Inflammatory macrophage treated with lipopolysaccharide for 4 hours (primary cell): Measurements from ENCODE around the gene BMX.
A peak's percentile ranks its signal among the peaks of the same experiment; 100 is the strongest.

Experiments used
- DNase-seq: peaks from one replicate; pipeline ENCODE4 v3.0.0-alpha.2; 2020

The BMX gene

DNA sequence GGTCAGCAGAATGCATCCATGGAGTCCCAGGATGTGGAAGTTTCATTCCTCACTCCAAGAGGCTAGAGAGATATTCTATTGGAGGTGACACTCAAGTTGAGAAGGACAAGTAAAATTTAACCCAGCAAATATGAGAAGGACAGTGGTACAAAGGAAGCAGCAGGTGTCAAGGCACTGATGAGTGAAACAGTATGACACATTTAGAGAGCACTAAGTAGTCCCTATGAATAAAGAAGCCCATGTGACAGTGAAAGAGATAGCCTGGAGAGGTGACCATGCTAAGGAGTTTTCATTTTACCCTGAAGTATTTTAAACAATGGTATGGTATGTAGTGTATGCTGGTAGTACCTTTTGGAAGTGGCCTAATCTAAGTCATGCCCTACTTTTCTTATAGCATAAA, 9.2 kb downstream of the BMX start:
- DNase-seq: no peak

DNA sequence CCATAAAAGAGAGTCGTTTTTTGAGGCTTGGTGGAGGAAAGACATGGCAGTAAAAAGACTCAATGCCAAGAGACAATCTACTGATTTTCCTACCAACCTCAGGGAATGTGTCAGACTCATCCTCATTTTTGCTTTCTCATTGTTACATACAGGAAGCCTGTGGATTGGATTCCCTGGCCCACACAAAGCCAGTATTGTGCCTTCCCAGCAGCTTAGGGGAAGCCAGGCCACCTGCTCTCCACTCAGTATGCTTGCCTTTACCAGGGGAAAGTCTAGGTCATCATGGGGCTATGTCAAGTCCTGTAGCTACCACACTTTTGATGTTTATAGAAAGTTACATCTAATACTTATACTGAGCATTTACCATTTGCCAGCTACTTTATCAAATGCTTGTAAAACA, 11.0 kb downstream of the BMX start:
- no peak for DNase-seq

DNA sequence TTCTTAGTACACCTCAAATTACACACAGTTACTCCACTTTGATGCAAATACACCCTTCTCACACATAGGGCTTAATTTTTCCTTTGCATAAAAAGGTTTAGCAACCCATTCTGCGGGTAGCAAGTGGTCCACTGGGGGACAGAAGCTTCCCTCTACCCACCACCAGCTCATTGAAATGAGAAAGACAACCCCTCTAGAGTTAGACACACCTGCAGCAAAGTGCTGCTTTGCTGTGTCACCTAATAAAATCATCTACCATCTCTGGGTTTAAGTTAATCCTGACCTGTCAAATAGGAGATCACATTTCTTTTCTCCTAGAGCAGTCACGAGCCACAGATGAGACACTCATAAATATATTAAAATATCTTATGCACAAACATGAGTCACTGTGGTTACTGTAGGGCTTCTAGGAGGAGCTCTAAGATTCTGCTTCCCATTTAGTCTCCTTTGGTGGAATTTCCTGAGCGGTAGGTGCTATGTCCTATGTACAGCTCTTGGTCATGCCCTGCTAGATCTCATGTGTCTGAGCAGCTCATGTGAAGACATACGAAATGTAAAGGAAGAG, 11.9 kb downstream of the BMX start:
- peak; percentile 13 for DNase-seq

DNA sequence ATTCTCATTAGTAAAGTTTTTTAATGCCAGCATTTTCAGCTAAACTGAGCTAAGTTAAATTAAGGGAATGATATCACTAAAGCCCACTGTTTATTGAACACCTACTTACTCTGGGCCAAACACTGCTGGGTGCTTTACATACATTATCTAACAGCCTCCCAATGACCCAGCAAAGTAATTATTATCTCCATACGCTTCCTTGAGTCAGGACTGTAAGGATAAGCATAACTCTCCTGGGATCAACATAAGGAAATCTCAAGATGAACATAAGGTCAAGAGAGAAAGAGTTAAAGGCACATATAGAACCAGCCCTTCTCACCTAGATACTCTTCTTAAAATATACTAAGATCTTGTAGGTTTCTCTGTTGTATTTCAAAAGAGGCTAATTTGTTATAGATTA, 13.7 kb downstream of the BMX start:
- no peak for DNase-seq

DNA sequence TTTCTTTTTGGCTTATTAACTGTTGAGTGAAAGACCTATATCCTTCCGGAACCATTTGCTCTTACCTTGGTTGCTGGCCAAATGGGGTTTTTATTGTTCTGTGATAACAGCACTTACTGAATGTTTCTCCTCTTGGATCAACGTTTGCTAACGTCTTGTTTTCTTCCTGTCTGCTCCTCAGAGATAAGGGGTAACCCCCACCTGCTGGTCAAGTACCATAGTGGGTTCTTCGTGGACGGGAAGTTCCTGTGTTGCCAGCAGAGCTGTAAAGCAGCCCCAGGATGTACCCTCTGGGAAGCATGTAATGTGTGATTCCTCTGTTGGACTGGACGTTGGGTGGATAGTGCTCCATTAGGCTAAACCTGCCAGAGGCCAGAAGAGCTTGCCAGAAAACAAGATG, 15.3 kb downstream of the BMX start:
- DNase-seq: no peak

DNA sequence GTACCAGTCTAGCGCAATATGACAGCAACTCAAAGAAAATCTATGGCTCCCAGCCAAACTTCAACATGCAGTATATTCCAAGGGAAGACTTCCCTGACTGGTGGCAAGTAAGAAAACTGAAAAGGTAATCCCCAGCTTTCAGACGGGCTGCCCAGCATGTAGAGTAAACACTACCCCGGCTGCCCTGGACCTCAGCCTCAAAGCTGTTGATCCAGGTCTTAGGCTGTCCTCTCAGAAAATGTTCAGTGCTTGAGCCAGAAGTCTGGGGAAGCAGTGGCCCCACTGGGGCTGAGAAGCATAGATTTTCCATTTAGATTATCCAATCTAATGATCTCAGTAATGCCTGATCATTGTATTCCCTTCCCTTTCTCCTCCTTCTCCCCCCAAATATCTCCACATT, 21.9 kb downstream of the BMX start:
- DNase-seq: no peak

DNA sequence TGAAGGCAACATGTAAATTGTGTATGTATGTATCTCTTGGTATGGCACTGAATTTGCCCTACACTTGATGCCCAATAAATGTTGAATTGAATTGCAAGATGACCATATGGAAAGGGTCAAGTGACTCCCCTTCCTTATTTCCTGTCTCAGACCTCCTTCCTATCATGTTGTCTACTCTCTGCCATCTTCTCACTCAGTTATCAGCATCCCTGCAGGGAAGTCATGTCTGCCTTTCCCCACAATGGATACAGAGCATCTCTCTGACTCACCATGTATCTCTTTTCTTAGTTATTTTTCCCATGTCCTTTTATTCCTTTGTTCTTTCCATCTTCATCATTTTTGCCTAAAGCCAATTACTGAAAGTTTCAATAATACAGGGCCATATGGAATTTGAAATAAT, 22.5 kb downstream of the BMX start:
- DNase-seq: no peak

DNA sequence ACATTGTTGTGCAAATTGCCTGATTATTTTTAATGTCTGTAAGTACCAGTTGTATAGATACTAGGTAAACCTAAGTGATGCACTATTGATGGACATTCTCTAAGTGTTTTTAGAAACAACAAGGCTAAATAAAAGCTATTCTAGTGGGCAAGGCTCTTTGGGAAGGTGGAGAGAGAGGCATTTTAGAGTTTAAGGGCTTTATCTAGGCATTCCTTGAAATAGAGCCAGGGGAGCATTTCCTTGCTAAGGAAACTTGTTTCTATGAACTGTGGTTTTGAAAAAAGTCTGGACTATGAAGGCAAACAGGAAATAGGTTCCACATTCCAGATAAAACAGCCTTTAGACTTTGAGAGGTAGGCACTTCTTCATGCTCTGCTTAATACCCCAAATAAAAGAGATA, 23.8 kb downstream of the BMX start:
- DNase-seq: no peak

DNA sequence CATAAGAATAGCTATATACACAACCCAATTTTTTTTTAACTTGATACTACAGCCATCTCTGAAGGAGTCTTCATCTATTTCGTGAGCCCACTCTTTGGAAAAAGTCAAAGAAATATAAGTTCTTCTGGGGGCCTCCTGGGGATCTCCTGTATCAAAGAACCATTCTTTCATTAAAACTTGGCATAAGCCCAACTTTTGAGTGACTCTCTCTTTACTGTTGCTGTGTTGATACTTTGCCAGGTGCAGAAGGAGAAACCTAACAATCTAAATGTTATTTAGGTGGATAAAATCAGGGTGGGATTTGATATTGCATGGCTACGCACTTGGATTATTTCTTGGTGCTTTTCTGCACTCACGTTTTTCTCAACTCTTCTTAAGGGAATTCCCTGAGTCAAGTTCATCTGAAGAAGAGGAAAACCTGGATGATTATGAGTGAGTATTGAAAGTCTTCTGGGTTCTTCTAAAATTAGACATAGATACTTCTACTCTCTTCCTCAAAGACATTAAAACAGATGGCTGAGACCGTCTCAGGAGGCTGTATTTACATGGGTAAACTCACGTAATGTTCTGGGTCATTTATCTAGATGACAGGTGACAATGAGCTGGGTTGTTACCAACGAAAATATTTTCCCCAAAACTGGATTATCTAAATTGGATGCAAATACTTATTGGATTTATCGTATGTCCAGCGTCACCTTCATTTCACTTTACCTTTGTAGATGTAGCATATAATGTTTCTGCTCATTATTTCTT, 25.2 kb downstream of the BMX start:
- DNase-seq: no peak

DNA sequence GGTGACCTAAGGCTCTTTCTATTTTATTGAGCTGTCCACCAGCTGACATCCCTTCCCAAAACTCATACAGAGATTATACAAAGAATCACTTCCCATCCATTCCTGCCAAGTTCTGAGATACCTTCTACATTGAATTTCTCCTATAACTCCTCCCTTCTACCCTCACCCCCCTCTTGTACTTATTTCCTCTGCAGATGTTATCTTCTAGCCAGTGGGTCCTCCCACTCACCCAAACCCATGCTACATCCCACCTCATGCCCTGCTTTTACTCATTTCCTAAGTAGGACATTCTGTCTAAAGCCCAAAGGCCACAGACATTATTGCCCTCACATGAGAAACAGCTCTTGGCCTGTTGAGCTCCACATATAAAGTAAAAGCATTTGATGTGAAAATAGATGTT, 28.6 kb downstream of the BMX start:
- no peak for DNase-seq

DNA sequence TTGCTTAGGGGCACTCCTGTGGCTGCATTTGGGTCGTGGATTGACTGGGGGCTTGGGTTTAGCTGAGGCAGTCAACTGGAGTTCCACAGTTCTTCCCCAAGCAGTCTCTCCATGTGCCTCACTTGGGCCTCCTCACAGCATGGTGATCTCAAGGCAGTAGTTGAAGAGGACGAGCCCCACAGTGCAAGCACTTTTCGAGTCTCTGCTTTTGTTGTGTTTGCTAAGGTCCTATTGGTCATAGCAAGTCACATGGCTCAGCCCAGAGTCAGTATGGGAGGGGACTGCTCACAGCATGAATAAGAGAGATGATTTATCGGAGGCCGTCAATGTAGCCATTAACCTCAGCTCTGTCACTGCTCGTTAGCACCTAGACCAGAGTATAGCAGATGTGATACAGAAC, 29.7 kb downstream of the BMX start:
- DNase-seq: no peak

DNA sequence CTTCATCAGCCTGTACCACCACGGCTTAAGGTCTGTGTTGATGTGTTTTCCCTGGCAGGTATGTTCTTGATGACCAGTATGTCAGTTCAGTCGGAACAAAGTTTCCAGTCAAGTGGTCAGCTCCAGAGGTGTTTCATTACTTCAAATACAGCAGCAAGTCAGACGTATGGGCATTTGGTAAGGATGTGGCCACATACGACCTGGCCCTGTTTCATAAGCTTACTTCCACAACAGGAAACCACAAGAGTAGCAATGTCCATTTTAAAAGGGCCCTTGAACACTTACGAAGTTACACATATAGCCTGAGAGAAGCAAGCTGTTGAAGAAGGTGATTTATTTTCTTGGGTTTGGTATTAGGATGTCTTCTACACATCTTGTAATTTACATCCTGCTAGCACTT, 46.1 kb downstream of the BMX start:
- DNase-seq: no peak

DNA sequence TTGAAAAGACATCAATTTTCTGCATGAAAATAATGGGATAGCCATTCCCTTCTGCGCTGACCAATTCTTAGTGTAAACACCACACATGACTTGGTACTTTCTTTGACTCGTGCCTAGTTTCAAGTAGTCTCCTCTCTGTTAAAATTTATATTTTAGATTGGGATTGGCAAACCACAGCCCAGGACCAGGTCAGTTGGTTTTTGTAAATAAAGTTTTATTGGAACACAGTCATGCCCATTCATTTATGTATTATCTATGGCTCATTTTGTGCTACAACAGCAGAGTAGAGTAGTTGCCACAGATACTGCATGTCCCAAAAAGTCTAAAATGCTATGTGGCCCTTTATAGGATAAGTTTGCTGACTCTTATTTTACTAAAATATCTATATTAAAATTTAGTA, 46.7 kb downstream of the BMX start:
- no peak for DNase-seq

DNA sequence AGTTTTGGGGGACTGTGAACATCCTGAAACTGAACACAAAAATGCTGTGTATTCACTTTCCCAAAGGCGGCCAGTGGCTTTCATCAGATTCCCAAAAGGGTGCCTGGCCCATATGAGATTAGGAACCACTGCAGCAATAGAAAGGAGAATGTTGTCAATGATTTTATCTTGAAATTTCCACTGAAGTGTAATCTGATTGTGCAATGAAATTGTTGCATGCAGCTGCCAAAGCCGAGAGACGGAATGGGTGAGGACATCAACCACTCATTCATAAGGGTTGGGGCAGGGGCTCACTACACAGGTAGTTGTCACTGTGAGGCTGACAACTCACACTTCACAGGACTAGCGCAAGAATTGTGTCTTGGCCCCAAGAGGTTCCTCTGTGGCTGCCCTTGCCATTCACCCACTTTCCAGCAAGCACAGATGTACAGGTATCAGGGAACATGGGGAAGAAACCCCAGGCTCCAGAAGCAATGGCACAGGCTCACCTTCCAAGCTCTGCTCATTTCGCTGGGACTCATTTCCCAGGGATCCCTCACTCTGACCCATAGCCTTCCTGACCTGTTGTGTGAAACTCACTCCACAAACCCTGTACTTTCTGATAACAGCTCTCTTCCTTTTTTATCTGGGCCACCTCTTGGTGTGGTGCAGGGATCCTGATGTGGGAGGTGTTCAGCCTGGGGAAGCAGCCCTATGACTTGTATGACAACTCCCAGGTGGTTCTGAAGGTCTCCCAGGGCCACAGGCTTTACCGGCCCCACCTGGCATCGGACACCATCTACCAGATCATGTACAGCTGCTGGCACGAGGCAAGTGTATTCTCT, 48.8 kb downstream of the BMX start:
- DNase-seq: no peak

DNA sequence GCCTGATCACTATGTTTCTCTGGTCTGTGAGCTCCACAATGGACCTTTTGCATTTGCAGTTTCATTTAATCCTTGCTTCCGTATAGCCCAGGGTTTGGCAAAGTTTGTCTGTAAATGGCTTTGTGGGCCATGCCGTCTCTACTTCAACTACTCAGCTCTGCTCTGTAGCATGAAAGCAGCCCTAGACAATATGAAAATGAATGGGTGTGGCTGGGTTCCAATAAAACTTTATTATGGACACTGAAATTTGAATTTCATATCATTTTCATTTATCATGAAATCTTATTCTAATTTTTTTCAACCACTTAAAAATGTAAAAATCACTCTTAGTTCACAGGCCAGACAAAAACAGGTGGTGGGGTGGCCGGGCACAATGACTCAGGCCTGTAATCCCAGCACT, 58.6 kb downstream of the BMX start:
- no peak for DNase-seq

DNA sequence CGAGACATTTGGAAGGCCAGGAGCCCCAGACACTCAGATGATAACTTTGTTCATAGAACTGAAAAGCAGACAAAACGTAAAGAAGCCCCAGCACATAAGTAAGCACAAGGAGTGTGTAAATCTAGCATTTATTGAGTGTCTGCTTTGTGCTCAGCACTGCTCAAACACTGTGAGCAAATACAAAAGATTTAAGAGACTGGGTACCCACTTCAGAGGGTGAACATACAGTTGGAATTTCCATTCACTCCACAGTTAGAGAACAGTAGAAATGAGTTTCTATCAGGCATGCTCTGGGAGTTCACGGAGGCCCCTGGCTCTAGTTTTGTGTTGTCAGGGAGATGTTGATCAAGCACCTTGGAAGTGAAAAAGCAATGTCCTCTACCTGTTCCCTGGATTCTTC, 60.3 kb downstream of the BMX start:
- no peak for DNase-seq

DNA sequence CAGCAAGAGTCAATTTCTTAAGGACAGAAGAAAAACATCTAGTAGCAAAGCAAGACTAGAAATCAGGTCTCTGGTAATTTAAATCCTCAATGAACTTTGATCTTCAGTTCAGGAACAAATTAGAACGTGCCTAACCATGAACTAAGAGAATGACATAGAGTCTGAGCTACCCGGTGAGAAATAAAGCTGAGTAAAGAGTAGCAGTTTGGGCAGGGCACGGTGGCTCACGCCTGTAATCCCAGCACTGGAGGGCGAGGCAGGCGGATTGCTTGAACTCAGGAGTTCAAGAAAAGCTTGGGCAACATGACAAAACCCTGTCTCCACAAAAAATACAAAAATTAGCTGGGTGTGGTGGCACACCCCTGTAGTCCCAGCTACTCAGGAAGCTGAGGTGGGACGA, 62.4 kb downstream of the BMX start:
- no peak for DNase-seq

DNA sequence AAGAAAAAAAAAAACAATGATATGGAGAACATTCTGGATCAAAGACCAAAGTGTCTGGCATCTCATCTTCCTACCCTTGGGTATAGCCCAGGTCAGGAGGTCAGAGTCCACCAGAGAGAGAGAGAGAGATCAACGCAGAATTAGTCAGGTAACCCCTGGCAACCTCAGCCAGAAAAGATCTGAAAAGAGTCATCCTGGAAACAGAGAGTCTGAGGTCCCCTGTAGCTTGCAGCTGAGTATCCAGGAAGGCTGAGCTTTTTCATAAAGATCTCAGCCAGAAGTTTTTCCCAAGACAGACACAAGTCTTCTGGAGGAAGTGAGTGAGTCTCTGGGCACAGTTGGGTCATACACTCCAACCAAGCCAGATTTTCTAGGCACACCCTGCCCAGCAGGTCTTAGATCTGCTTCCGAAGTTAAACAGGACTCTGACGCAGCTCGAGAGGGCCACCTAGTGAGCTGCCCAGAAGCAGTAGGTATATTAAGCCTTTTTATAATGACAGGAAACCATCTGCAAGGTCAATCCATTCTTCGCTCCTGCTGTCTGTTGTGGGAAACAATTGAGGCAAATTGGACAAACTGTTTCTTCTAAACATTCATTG, 64.5 kb downstream of the BMX start:
- peak; percentile 47 for DNase-seq

DNA sequence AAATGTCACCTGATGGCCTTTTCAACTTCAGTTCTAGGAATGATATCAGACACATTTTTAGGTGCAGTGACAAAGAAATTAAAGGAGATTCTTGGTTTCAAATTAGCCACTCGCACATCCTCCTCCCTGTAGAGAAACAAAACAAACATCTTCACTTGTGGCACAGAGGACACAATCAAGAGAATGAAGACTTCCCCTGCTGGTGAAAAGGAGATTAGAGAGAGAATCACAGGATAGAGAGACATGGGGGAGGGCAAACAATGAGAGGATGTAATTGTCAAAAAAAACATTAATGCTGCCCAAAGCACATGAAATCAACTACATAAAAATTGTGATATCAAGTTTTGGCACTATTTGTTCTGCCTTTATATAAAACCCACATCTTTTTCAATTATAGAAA, 65.6 kb downstream of the BMX start:
- no peak for DNase-seq

DNA sequence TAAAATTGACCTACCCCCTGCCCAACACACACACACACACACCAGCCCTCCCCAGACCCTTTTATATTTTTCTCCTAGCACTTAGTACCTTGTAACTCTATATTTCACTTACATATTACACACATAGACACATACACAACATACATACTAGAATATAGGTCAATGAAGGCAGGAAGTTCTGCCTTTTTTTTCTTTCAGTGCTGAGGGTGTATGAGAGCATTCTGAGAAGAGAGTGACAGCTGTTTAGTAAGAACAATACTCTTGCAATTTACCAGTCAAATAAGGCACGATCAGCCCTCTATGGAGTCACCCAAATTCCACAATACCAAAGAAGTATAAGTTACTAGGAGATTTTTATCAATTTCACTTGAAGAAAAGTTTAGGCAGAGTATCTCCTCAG, 66.7 kb downstream of the BMX start:
- no peak for DNase-seq

DNA sequence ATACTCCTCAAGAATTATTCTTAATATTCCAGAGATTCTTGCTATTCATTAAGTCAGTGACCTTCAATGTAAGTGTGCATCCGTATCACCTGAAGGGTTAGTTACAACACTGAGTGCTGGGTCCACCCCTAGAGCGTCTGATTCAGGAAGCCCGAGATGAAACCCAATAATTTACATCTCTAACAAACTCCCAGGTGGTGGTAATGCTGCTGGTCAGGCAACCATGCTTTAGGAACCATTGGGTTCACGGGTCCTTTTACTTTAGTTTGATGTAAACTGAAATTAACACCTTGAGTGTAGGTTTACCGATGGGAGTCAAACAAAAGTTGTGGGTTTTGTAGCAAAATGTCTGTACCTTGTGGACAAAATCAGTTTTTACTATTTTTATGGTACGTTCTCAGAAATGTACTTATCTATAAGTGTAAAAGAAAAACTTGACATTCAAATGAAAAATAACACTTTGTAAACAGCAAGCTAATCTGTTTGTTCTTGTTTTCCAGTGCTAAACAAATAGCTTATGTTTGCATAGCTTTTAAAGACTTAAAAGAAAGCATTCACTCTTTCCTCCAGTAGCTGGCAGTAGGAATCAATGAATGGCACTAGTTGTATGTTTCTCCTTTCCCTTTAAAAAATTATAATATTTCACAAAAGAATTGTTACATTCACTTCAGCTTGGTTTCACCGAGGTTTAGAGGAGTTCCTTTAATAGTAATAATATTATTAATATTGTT, 67.4 kb downstream of the BMX start:
- no peak for DNase-seq

DNA sequence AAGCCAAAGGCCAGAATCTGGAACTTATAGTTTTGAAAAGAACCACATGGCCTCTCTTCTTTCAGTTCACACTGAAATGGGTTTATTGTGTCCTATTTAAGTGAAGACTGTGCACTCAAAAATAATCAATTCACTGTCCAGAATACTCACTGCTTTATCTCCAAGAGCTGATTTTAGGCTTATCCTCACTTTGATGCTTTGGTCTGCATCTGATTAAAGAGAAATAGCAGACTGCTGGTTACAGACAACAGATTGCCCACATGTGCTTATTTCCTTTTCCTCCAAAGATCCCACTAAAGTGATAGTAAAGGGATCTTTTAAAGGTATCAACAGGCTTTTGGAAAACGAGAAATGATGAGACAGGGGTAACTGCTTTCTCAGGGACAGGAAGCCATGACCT, 69.5 kb downstream of the BMX start:
- no peak for DNase-seq

DNA sequence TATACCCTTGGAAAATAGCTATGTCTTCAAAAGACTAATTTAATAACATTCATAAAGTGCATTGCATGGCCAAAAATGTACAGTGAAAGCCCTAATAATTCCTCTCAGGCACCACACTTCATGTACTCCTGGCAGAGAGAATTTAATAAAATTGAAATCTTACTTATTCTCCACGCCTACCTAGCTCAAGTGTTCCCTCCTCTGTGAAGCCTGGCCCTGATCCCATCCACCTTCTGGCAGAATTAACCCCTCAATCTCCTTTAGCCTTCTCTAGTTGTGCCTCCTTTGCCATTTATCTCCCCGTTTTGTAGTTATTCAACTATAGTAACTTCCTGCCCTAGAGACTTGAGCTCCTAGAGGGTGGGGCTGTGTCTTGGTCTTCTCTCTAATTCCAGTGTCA, 73.4 kb downstream of the BMX start:
- no peak for DNase-seq
